ENCODE results near the gene PIM2.

Gene PIM2

DNA sequence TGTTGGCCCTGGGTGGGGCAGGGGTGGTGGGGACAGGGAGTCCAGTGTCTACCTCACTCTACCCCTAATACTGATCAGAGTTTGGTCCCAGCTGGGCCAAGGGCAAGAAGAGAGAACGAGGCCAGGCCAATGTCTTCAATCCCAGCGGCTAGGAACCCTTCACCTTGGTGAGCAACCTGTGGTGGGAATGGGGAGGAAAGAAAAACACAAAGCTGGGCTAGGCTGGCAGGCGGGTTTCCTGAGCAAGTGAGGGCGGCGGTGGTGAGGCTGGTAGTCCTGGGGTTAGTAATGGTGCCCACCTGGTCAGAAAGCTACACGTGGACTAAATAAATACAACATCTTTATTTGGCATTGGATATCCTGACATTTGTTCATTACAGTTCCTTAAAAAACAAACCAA, 15.5 kb downstream of the PIM2 start:
- peaks cover 4% of the 10 kb centered on the region for H4K20me1 ChIP-seq (ENCODE audit: insufficient read depth, low read length, poor library complexity, severe bottlenecking)

DNA sequence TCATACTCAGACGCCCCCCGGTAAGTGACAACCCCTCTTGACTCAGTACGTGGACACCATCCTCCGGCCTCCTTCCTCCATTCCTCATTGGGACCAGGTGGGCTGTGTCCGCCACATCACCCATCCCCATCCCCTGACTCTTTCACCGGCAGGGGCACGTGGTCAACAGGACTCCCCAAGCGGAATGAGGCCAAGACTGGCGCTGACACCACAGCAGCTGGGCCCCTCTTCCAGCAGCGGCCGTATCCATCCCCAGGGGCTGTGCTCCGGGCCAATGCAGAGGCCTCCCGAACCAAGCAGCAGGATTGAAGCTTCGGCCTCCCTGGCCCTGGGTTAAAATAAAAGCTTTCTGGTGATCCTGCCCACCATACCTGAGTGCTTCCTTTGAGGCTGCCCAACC, 16.0 kb downstream of the PIM2 start:
- Histone ChIP-seq H3K79me2 (ENCODE audit: insufficient read depth, low read length) (peaks cover 11% of the 10 kb centered on the region), H3K27me3 (ENCODE audit: insufficient read depth, low read length, poor library complexity, severe bottlenecking) (no peaks in the 10 kb centered on the region), H3K4me3 (ENCODE audit: low read length, poor library complexity, severe bottlenecking) (no peak overlapping the region), H3F3A (ENCODE audit: low read depth) (no peaks in the 10 kb centered on the region), H3K36me3 (ENCODE audit: insufficient read depth, low read length) (peaks cover 7% of the 10 kb centered on the region; the same call in 1 of the 2 replicates), H2AFZ (ENCODE audit: low read length) (no peak overlapping the region), H3K9me2 (replicated peaks; ENCODE audit: low read depth, low read length) (no peaks in the 10 kb centered on the region), H3K9ac (ENCODE audit: low read depth, low read length, poor library complexity, severe bottlenecking) (no peak overlapping the region), H4K20me1 (ENCODE audit: insufficient read depth, low read length, poor library complexity, severe bottlenecking) (peaks cover 4% of the 10 kb centered on the region), H3K9me3 (ENCODE audit: insufficient read depth, low read depth, low read length) (no peaks in the 10 kb centered on the region), H3K4me2 (ENCODE audit: low read depth, low read length, poor library complexity, severe bottlenecking) (no peak overlapping the region), H3K4me1 (ENCODE audit: insufficient read depth, low read length, poor library complexity, severe bottlenecking) (no peaks in the 10 kb centered on the region)
- TF ChIP-seq EZH2phosphoT487 (IDR thresholded peaks at IDR 0.05; ENCODE audit: borderline replicate concordance): no peak
- TF ChIP-seq, protein P1, sequence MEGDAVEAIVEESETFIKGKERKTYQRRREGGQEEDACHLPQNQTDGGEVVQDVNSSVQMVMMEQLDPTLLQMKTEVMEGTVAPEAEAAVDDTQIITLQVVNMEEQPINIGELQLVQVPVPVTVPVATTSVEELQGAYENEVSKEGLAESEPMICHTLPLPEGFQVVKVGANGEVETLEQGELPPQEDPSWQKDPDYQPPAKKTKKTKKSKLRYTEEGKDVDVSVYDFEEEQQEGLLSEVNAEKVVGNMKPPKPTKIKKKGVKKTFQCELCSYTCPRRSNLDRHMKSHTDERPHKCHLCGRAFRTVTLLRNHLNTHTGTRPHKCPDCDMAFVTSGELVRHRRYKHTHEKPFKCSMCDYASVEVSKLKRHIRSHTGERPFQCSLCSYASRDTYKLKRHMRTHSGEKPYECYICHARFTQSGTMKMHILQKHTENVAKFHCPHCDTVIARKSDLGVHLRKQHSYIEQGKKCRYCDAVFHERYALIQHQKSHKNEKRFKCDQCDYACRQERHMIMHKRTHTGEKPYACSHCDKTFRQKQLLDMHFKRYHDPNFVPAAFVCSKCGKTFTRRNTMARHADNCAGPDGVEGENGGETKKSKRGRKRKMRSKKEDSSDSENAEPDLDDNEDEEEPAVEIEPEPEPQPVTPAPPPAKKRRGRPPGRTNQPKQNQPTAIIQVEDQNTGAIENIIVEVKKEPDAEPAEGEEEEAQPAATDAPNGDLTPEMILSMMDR (conservative IDR thresholded peaks at IDR 0.05; ENCODE audit: low read length): no peak

More for the DNA sequence above, 15.5 kb downstream of the PIM2 start:
- Histone ChIP-seq H3K4me3 (ENCODE audit: low read length, poor library complexity, severe bottlenecking) (no peak overlapping the region), H3K4me2 (ENCODE audit: low read depth, low read length, poor library complexity, severe bottlenecking) (no peak overlapping the region), H3K27me3 (ENCODE audit: insufficient read depth, low read length, poor library complexity, severe bottlenecking) (no peaks in the 10 kb centered on the region), H3K9me2 (replicated peaks; ENCODE audit: low read depth, low read length) (no peaks in the 10 kb centered on the region), H3K79me2 (ENCODE audit: insufficient read depth, low read length) (peaks cover 11% of the 10 kb centered on the region), H3K36me3 (ENCODE audit: insufficient read depth, low read length) (peaks cover 7% of the 10 kb centered on the region; the same call in 1 of the 2 replicates), H3K9me3 (ENCODE audit: insufficient read depth, low read depth, low read length) (no peaks in the 10 kb centered on the region), H3K4me1 (ENCODE audit: insufficient read depth, low read length, poor library complexity, severe bottlenecking) (no peaks in the 10 kb centered on the region), H3K9ac (ENCODE audit: low read depth, low read length, poor library complexity, severe bottlenecking) (no peak overlapping the region), H2AFZ (ENCODE audit: low read length) (no peak overlapping the region), H3F3A (ENCODE audit: low read depth) (no peaks in the 10 kb centered on the region)
- no peak for TF ChIP-seq EZH2phosphoT487 (IDR thresholded peaks at IDR 0.05; ENCODE audit: borderline replicate concordance)
- TF ChIP-seq, protein P1 (conservative IDR thresholded peaks at IDR 0.05; ENCODE audit: low read length): no peak

DNA sequence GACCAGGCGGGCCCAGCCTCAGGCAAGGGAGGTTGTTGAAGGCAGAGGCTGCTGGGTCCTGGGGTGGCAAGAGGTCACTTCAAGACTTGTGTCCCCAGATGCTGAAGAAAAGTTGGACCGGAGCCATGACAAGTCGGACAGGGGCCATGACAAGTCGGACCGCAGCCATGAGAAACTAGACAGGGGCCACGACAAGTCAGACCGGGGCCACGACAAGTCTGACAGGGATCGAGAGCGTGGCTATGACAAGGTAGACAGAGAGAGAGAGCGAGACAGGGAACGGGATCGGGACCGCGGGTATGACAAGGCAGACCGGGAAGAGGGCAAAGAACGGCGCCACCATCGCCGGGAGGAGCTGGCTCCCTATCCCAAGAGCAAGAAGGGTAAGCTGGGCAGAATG, 16.7 kb downstream of the PIM2 start:
- no peaks in the 10 kb centered on the region for H3K9me3 ChIP-seq (ENCODE audit: insufficient read depth, low read depth, low read length)
- H3K4me3 ChIP-seq (ENCODE audit: low read length, poor library complexity, severe bottlenecking): no peak overlapping the region
- no peaks in the 10 kb centered on the region for H3F3A ChIP-seq (ENCODE audit: low read depth)
- H3K9me2 ChIP-seq (replicated peaks; ENCODE audit: low read depth, low read length): no peaks in the 10 kb centered on the region
- peaks cover 7% of the 10 kb centered on the region; the same call in 1 of the 2 replicates for H3K36me3 ChIP-seq (ENCODE audit: insufficient read depth, low read length)
- H3K27me3 ChIP-seq (ENCODE audit: insufficient read depth, low read length, poor library complexity, severe bottlenecking): no peaks in the 10 kb centered on the region
- no peak overlapping the region for H3K9ac ChIP-seq (ENCODE audit: low read depth, low read length, poor library complexity, severe bottlenecking)
- H3K79me2 ChIP-seq (ENCODE audit: insufficient read depth, low read length): peaks cover 12% of the 10 kb centered on the region
- peaks cover 7% of the 10 kb centered on the region for H4K20me1 ChIP-seq (ENCODE audit: insufficient read depth, low read length, poor library complexity, severe bottlenecking)
- TF ChIP-seq, protein P1 (conservative IDR thresholded peaks at IDR 0.05; ENCODE audit: low read length): no peak
- no peak for TF ChIP-seq EZH2phosphoT487 (IDR thresholded peaks at IDR 0.05; ENCODE audit: borderline replicate concordance)
- no peaks in the 10 kb centered on the region for H3K4me1 ChIP-seq (ENCODE audit: insufficient read depth, low read length, poor library complexity, severe bottlenecking)
- H2AFZ ChIP-seq (ENCODE audit: low read length): no peak overlapping the region
- H3K4me2 ChIP-seq (ENCODE audit: low read depth, low read length, poor library complexity, severe bottlenecking): no peak overlapping the region
